HCT116 (cell line): ENCODE data around the gene PAN3. TPM values are rescaled to one million over a fixed set of nuclear protein-coding genes. Genes with fewer than 3 reads are reported as not detected.

Source experiments
- ATAC-seq: fragments of 200-7000 bp; cut with Tn5 transposase; 2 replicates; pipeline ENCODE4 v1.9.1; 2020; ENCODE audit warnings: mild to moderate bottlenecking, moderate library complexity
- BruUV-seq: library from RNA; stranded (reverse); fragments of 400-500 nt; replicated peaks from 2 replicates; lab custom pipeline; 2021; lab: Mats Ljungman, UMichigan
- CTCF ChIA-PET: fragments of 300-600 bp; sonication (Branson Sonifier 250); formaldehyde crosslinking; loops from one replicate; lab custom pipeline; 2021; ENCODE audit warnings: antibody characterized with exemption; lab: Charles Lee
- POLR2A ChIA-PET: fragments of 300-600, 350-600 bp; sonication (Branson Sonifier 250); formaldehyde crosslinking; loops from one replicate; lab custom pipeline; 2021; ENCODE audit warnings: antibody characterized with exemption; lab: Charles Lee
- RAD21 ChIA-PET, 2 experiments: fragments of 300-600 bp; sonication (Branson Sonifier 250); formaldehyde crosslinking; loops; one replicate each; lab custom pipeline; 2023; ENCODE audit warnings: low total read pairs in 2 of 2; ENCODE audit not compliant: uncharacterized antibody in 2 of 2, unreplicated experiment in 2 of 2, low non-redundant PET in 1 of 2; lab: Charles Lee
- DNase-seq: peaks from one replicate; pipeline ENCODE4 v3.0.0-alpha.2; 2010; ENCODE audit warnings: low read depth, low spot score
- H2AFZ ChIP-seq: fragments of 200-600 bp; shearing (Covaris generic), sonication (generic); 2 replicates; pipeline ENCODE4 v1.6.1; 2017; ENCODE audit warnings: low read depth, mixed run types, mixed read lengths, antibody characterized with exemption, low read length; ENCODE audit not compliant: poor library complexity, severe bottlenecking
- H3K27ac ChIP-seq: 2 replicates; pipeline ENCODE4 v1.5.1; 2012; ENCODE audit warnings: low read depth, low read length
- H3K27me3 ChIP-seq: fragments of 200-600 bp; sonication (generic); 2 replicates; pipeline ENCODE4 v1.6.1; 2016; ENCODE audit warnings: mixed run types, low read length, mixed read lengths; ENCODE audit not compliant: insufficient read depth
- H3K36me3 ChIP-seq, 2 experiments: fragments of 200-500 bp in 1 of 2; fragments of 200-600 bp in 1 of 2; sonication (Bioruptor generic) in 1 of 2; sonication (generic) in 1 of 2; 2 replicates each; pipeline versions ENCODE4 v1.5.1 to v1.6.1; 2014 to 2016; ENCODE audit warnings: low read length in 2 of 2, inconsistent platforms in 1 of 2, mixed read lengths in 1 of 2, mixed run types in 1 of 2; ENCODE audit not compliant: insufficient read depth in 2 of 2, control insufficient read depth in 1 of 2
- H3K4me1 ChIP-seq, 2 experiments: fragments of 200-600 bp in 1 of 2; sonication (generic) in 1 of 2; 2 replicates each; pipeline versions ENCODE4 v1.5.1 to v1.6.1; 2012 to 2017; ENCODE audit warnings: low read length in 2 of 2, inconsistent platforms in 1 of 2, mild to moderate bottlenecking in 1 of 2, mixed read lengths in 1 of 2, mixed run types in 1 of 2, moderate library complexity in 1 of 2; ENCODE audit not compliant: insufficient read depth in 2 of 2, control insufficient read depth in 1 of 2
- H3K4me2 ChIP-seq: fragments of 200-600 bp; sonication (generic); 2 replicates; pipeline ENCODE4 v1.6.1; 2017; ENCODE audit warnings: mixed run types, low read length, mixed read lengths
- H3K4me3 ChIP-seq, 2 experiments: fragments of 200-600 bp in 1 of 2; sonication (generic) in 1 of 2; replicated peaks in 1 of 2; 2 replicates each; pipeline ENCODE4 v1.5.1; 2011 to 2016; ENCODE audit warnings: low read length in 2 of 2, control low read depth in 1 of 2, low read depth in 1 of 2, mild to moderate bottlenecking in 1 of 2, mixed read lengths in 1 of 2, mixed run types in 1 of 2
- H3K79me2 ChIP-seq: fragments of 200-600 bp; sonication (generic); 2 replicates; pipeline ENCODE4 v1.6.1; 2017; ENCODE audit warnings: mild to moderate bottlenecking, mixed run types, low read length, moderate library complexity, mixed read lengths; ENCODE audit not compliant: insufficient read depth
- H3K9ac ChIP-seq: fragments of 200-600 bp; sonication (generic); 2 replicates; pipeline ENCODE4 v1.6.1; 2016; ENCODE audit warnings: low read length, mixed read lengths
- H3K9me2 ChIP-seq: fragments of 200-600 bp; sonication (generic), shearing (Covaris generic); 2 replicates; pipeline ENCODE4 v1.6.1; 2017; ENCODE audit warnings: mixed run types, mild to moderate bottlenecking, moderate library complexity; ENCODE audit not compliant: insufficient read depth
- H3K9me3 ChIP-seq, 2 experiments: fragments of 200-500 bp in 1 of 2; fragments of 200-600 bp in 1 of 2; sonication (Bioruptor generic) in 1 of 2; sonication (generic) in 1 of 2; 2 replicates each; pipeline ENCODE4 v1.6.1; 2014 to 2017; ENCODE audit warnings: low read length in 2 of 2, mixed read lengths in 2 of 2, inconsistent platforms in 1 of 2, low read depth in 1 of 2, mild to moderate bottlenecking in 1 of 2, mixed run types in 1 of 2, moderate library complexity in 1 of 2; ENCODE audit not compliant: control insufficient read depth in 1 of 2, insufficient read depth in 1 of 2
- H4K20me1 ChIP-seq: fragments of 200-600 bp; sonication (generic), shearing (Covaris generic); 2 replicates; pipeline ENCODE4 v1.6.1; 2017; ENCODE audit warnings: mixed run types, mild to moderate bottlenecking, moderate library complexity; ENCODE audit not compliant: insufficient read depth
- ATF3 ChIP-seq: IDR thresholded peaks from 2 replicates; pipeline ENCODE4 v1.6.1; 2012
- EGR1 ChIP-seq: IDR thresholded peaks from 2 replicates; pipeline ENCODE4 v1.6.1; 2012; ENCODE audit warnings: low read depth
- EZH2 ChIP-seq: fragments of 200-600 bp; sonication (generic); IDR thresholded peaks from 2 replicates; pipeline ENCODE4 v1.6.1; 2017; ENCODE audit warnings: antibody characterized with exemption, mixed run types
- EZH2phosphoT487 ChIP-seq: fragments of 200-600 bp; IDR thresholded peaks from 2 replicates; pipeline ENCODE4 v1.6.1; 2018; ENCODE audit warnings: antibody characterized with exemption, borderline replicate concordance
- FOSL1 ChIP-seq: IDR thresholded peaks from 2 replicates; pipeline ENCODE4 v1.6.1; 2012; ENCODE audit warnings: low read depth
- JUND ChIP-seq: IDR thresholded peaks from 2 replicates; pipeline ENCODE4 v1.6.1; 2012
- MAX ChIP-seq: IDR thresholded peaks from 2 replicates; pipeline ENCODE4 v1.6.1; 2012
- POLR2A ChIP-seq: IDR thresholded peaks from 2 replicates; pipeline ENCODE4 v1.7.0; 2011; ENCODE audit warnings: borderline replicate concordance; ENCODE audit not compliant: insufficient read depth, insufficient read length; ENCODE audit errors: extremely low read depth
- SP1 ChIP-seq: IDR thresholded peaks from 2 replicates; pipeline ENCODE4 v1.6.1; 2012; ENCODE audit warnings: low read depth
- SRF ChIP-seq: IDR thresholded peaks from 2 replicates; pipeline ENCODE4 v1.6.1; 2012; ENCODE audit warnings: low read depth
- TCF7L2 ChIP-seq: IDR thresholded peaks from 2 replicates; pipeline ENCODE4 v1.7.0; 2011; ENCODE audit warnings: borderline replicate concordance, inconsistent platforms; ENCODE audit not compliant: insufficient read depth, insufficient read length; ENCODE audit errors: extremely low read depth
- YY1 ChIP-seq: IDR thresholded peaks from 2 replicates; pipeline ENCODE4 v1.6.1; 2011; ENCODE audit warnings: low read length, low read depth, moderate library complexity, mild to moderate bottlenecking; ENCODE audit not compliant: insufficient replicate concordance; ENCODE audit errors: extremely low read depth
- intact Hi-C: fragments of 100-400 bp; cut with micrococcal nuclease; formaldehyde crosslinking; loops from 2 replicates; pipeline ENCODE4 v1.10.0; 2022
- total RNA-seq: library from RNA; stranded (reverse); gene quantifications from one replicate; pipeline ENCODE4 v1.2.1, GENCODE V29; 2021; ENCODE audit not compliant: unreplicated experiment
- TF ChIP-seq, protein P1 (sequence below), 3 experiments: fragments of 200-600 bp in 1 of 3; sonication (generic) in 1 of 3; IDR thresholded peaks in 2 of 3; conservative IDR thresholded peaks in 1 of 3; 2 replicates each; pipeline ENCODE4 v1.5.1; 2012 to 2017; ENCODE audit warnings: low read depth in 2 of 3, low read length in 2 of 3, antibody characterized with exemption in 1 of 3, borderline replicate concordance in 1 of 3, control low read depth in 1 of 3, mild to moderate bottlenecking in 1 of 3, mixed read lengths in 1 of 3, mixed run types in 1 of 3, moderate library complexity in 1 of 3; ENCODE audit not compliant: insufficient read depth in 1 of 3
- TF ChIP-seq, protein P2 (sequence below): IDR thresholded peaks from 2 replicates; pipeline ENCODE4 v1.6.1; 2011; ENCODE audit warnings: mild to moderate bottlenecking, low read length, moderate library complexity; ENCODE audit not compliant: insufficient replicate concordance; ENCODE audit errors: extremely low read depth

The PAN3 gene
- total RNA-seq, 1 experiment from 2014 or later = 30.1 TPM

DNA sequence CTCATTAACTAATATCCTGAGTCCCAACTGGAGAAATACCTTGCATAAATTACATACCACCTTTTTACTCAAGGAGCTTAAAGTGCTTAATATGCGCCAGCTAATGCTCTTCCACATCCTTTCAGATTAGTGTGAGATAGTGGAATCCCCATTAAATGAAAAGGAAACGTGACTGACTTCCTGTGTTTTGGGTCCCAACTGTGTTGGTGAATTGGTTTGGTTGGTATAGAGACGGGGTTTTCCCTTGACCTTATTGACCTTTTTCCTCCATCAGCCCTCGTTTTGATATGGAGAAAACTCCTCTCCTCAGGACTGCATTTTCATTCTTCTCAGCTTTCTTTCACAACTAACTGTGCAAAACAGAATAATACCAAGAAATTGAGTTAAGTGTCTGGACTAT, 163.5 kb downstream of the PAN3 start:
- POLR2A ChIA-PET = no interaction called here
- CTCF ChIA-PET = no interaction called here
- RAD21 ChIA-PET = no interaction called here

DNA sequence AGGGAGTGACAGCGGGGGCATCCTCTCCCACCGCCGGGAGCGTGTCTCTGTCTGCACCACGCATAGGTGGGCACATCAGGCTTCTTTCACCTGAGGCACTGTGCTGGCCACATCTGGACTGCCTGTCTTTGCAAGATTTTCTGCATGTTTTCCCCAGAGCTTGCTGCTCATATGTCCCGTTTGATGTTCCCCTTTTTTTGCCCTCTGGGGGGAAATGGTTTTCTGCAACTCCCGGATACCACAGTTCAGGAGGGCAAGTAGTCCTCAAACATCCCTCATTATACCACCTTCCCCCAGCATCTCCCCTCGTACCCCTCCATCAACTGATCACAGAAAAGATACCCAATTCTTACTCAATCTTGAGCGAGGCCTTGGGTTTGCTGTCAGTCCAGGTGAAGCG, 168.0 kb downstream of the PAN3 start:
- no peak for DNase-seq
- no peaks in the 10 kb centered on the region for H3K79me2 ChIP-seq
- no peak overlapping the region for H3K27ac ChIP-seq
- no peaks in the 10 kb centered on the region for H3K9me3 ChIP-seq
- no peak for ATAC-seq
- H3K36me3 ChIP-seq = no peaks in the 10 kb centered on the region
- H3K27me3 ChIP-seq = no peaks in the 10 kb centered on the region
- no peak overlapping the region for H3K4me2 ChIP-seq
- no peak overlapping the region for H3K9ac ChIP-seq
- no peaks in the 10 kb centered on the region for H4K20me1 ChIP-seq
- H3K4me3 ChIP-seq = no peak overlapping the region
- BruUV-seq = no TSS peak
- ChIA-PET RAD21 (no interaction called here), POLR2A (no interaction called here), CTCF (no interaction called here)
- no peak overlapping the region for H2AFZ ChIP-seq
- intact Hi-C loops = no loop called here
- no peaks in the 10 kb centered on the region for H3K9me2 ChIP-seq
- H3K4me1 ChIP-seq = no peaks in the 10 kb centered on the region
- TF ChIP-seq FOSL1 (no peak), EGR1 (no peak), TCF7L2 (no peak), SRF (no peak), SP1 (no peak), ATF3 (no peak), POLR2A (no peak), EZH2 (no peak)
- TF ChIP-seq, protein P1, sequence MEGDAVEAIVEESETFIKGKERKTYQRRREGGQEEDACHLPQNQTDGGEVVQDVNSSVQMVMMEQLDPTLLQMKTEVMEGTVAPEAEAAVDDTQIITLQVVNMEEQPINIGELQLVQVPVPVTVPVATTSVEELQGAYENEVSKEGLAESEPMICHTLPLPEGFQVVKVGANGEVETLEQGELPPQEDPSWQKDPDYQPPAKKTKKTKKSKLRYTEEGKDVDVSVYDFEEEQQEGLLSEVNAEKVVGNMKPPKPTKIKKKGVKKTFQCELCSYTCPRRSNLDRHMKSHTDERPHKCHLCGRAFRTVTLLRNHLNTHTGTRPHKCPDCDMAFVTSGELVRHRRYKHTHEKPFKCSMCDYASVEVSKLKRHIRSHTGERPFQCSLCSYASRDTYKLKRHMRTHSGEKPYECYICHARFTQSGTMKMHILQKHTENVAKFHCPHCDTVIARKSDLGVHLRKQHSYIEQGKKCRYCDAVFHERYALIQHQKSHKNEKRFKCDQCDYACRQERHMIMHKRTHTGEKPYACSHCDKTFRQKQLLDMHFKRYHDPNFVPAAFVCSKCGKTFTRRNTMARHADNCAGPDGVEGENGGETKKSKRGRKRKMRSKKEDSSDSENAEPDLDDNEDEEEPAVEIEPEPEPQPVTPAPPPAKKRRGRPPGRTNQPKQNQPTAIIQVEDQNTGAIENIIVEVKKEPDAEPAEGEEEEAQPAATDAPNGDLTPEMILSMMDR (IDR thresholded peaks at IDR 0.05 in 2 of 3, conservative IDR thresholded peaks at IDR 0.05 in 1 of 3; ENCODE audit: borderline replicate concordance in 1 of 3, insufficient read depth in 1 of 3, low read depth in 2 of 3, low read length in 2 of 3) = no peak

More for the DNA sequence above, 163.5 kb downstream of the PAN3 start:
- no peaks in the 10 kb centered on the region for H3K27me3 ChIP-seq
- no peaks in the 10 kb centered on the region for H3K4me1 ChIP-seq
- H3K4me2 ChIP-seq = no peak overlapping the region
- H3K79me2 ChIP-seq = no peaks in the 10 kb centered on the region
- no peak overlapping the region for H3K9ac ChIP-seq
- intact Hi-C loops = no loop called here
- DNase-seq (no peak), ATAC-seq (no peak)
- no peak overlapping the region for H3K27ac ChIP-seq
- no peak overlapping the region for H2AFZ ChIP-seq
- TF ChIP-seq, protein P2, sequence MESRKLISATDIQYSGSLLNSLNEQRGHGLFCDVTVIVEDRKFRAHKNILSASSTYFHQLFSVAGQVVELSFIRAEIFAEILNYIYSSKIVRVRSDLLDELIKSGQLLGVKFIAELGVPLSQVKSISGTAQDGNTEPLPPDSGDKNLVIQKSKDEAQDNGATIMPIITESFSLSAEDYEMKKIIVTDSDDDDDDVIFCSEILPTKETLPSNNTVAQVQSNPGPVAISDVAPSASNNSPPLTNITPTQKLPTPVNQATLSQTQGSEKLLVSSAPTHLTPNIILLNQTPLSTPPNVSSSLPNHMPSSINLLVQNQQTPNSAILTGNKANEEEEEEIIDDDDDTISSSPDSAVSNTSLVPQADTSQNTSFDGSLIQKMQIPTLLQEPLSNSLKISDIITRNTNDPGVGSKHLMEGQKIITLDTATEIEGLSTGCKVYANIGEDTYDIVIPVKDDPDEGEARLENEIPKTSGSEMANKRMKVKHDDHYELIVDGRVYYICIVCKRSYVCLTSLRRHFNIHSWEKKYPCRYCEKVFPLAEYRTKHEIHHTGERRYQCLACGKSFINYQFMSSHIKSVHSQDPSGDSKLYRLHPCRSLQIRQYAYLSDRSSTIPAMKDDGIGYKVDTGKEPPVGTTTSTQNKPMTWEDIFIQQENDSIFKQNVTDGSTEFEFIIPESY = no peak
- no peak for TF ChIP-seq EZH2phosphoT487
- TF ChIP-seq FOSL1 = no peak
- no peak for TF ChIP-seq MAX
- no peak for TF ChIP-seq JUND
- TF ChIP-seq YY1 = no peak
- H4K20me1 ChIP-seq = no peaks in the 10 kb centered on the region
- H3K9me2 ChIP-seq = no peaks in the 10 kb centered on the region
- no peaks in the 10 kb centered on the region for H3K36me3 ChIP-seq
- H3K9me3 ChIP-seq = no peaks in the 10 kb centered on the region
- BruUV-seq = no TSS peak
- no peak overlapping the region for H3K4me3 ChIP-seq
